Keratinocyte (primary cell): Measurements from ENCODE around the gene FAM13A. TPM values are rescaled to one million over a fixed set of nuclear protein-coding genes. Genes with fewer than 3 reads are reported as not detected.

Source experiments
- DNase-seq: peaks from one replicate; pipeline ENCODE4 v3.0.0-alpha.2; 2011; ENCODE audit warnings: low read depth, missing footprints, low spot score
- FAIRE-seq: peaks from 2 replicates; lab custom pipeline; 2011; peaks lifted over from hg19 to GRCh38; lab: Jason Lieb, UNC
- H2AFZ ChIP-seq: 2 replicates; pipeline ENCODE4 v1.6.0; 2012; ENCODE audit warnings: low read length, control low read depth, inconsistent platforms; ENCODE audit not compliant: control insufficient read depth
- H3K27ac ChIP-seq: 2 replicates; pipeline ENCODE4 v1.5.1; 2011; ENCODE audit warnings: low read length; ENCODE audit not compliant: control insufficient read depth, insufficient read depth
- H3K27me3 ChIP-seq: 3 replicates; pipeline ENCODE4 v1.6.0; 2011; ENCODE audit warnings: low read length; ENCODE audit not compliant: control insufficient read depth, insufficient read depth; ENCODE audit errors: extremely low read depth
- H3K36me3 ChIP-seq, 2 experiments: 2 replicates in 1 of 2; 3 replicates in 1 of 2; pipeline ENCODE4 v1.5.1; 2011; ENCODE audit warnings: low read length in 2 of 2, mild to moderate bottlenecking in 1 of 2; ENCODE audit not compliant: control insufficient read depth in 2 of 2, insufficient read depth in 2 of 2; ENCODE audit errors: extremely low read depth in 1 of 2
- H3K4me1 ChIP-seq: 3 replicates; pipeline ENCODE4 v1.5.1; 2011; ENCODE audit warnings: low read length; ENCODE audit not compliant: control insufficient read depth, insufficient read depth; ENCODE audit errors: extremely low read depth
- H3K4me2 ChIP-seq: 3 replicates; pipeline ENCODE4 v1.6.0; 2011; ENCODE audit warnings: low read depth, low read length; ENCODE audit not compliant: control insufficient read depth, insufficient read depth; ENCODE audit errors: extremely low read depth
- H3K4me3 ChIP-seq, 3 experiments: fragments of 200-600 bp in 1 of 3; sonication (generic) in 1 of 3; 2 replicates in 2 of 3; 3 replicates in 1 of 3; pipeline ENCODE4 v1.5.1; 2011 to 2016; ENCODE audit warnings: low read length in 3 of 3, mild to moderate bottlenecking in 3 of 3, control low read depth in 2 of 3, inconsistent platforms in 1 of 3, low read depth in 1 of 3, mixed read lengths in 1 of 3, mixed run types in 1 of 3, moderate library complexity in 1 of 3; ENCODE audit not compliant: control insufficient read depth in 2 of 3, insufficient read depth in 2 of 3; ENCODE audit errors: extremely low read depth in 1 of 3
- H3K79me2 ChIP-seq: 2 replicates; pipeline ENCODE4 v1.6.0; 2012; ENCODE audit warnings: low read length; ENCODE audit not compliant: control insufficient read depth, insufficient read depth
- H3K9ac ChIP-seq: 3 replicates; pipeline ENCODE4 v1.6.0; 2011; ENCODE audit warnings: low read length; ENCODE audit not compliant: control insufficient read depth, insufficient read depth; ENCODE audit errors: extremely low read depth
- H3K9me1 ChIP-seq: 3 replicates; pipeline ENCODE4 v1.6.0; 2011; ENCODE audit warnings: low read length; ENCODE audit not compliant: control insufficient read depth, insufficient read depth; ENCODE audit errors: extremely low read depth
- H3K9me3 ChIP-seq: 2 replicates; pipeline ENCODE4 v1.5.1; 2012; ENCODE audit warnings: low read depth, low read length; ENCODE audit not compliant: control insufficient read depth
- H4K20me1 ChIP-seq: 3 replicates; pipeline ENCODE4 v1.6.0; 2011; ENCODE audit warnings: low read length; ENCODE audit not compliant: control insufficient read depth, insufficient read depth; ENCODE audit errors: extremely low read depth
- CTCF ChIP-seq, 3 experiments: IDR thresholded peaks in 1 of 3; conservative IDR thresholded peaks in 1 of 3; optimal IDR thresholded peaks in 1 of 3; 2 replicates in 2 of 3; 3 replicates in 1 of 3; pipeline versions ENCODE3 to v1.5.1; 2011; ENCODE audit warnings: low read length in 3 of 3, mild to moderate bottlenecking in 3 of 3, moderate library complexity in 2 of 3, control low read depth in 1 of 3, inconsistent platforms in 1 of 3; ENCODE audit not compliant: insufficient read depth in 2 of 3; ENCODE audit errors: extremely low read depth in 1 of 3
- EZH2 ChIP-seq: IDR thresholded peaks from one replicate; pipeline ENCODE4 v1.6.1; 2012; ENCODE audit warnings: inconsistent platforms, mild to moderate bottlenecking, low read length, moderate library complexity
- dilution Hi-C: fragments of 300-500 bp; cut with MboI; formaldehyde crosslinking; loops from one replicate; pipeline ENCODE4 v1.7.0; 2020; ENCODE audit warnings: low sequenced_read_pairs; ENCODE audit not compliant: extremely low pct_ligation_motif_present
- polyA plus RNA-seq, 5 experiments: library from polyadenylated mRNA; depleted of rRNA in 3 of 5; stranded (reverse) in 3 of 5; stranded (forward) in 1 of 5; unstranded in 1 of 5; fragments of >200 nt; gene quantifications; 1 replicate in 1 of 5; 2 replicates in 3 of 5; 3 replicates in 1 of 5; pipeline versions ENCODE4 v1.2.1 to v1.2.3, GENCODE V29; 2011 to 2012; ENCODE audit warnings: missing spikeins in 2 of 5, low read depth in 1 of 5, low replicate concordance in 1 of 5

Gene FAM13A
- polyA plus RNA-seq, 1 donor (not counting 4 experiments of a cell fraction or from before 2014, with no cell fraction given): 6.0 TPM

- dilution Hi-C loops: no loop called here
- Histone ChIP-seq H3K9me1 (no peaks in the 10 kb centered on the region), H2AFZ (peak overlapping the region; percentile 33)
Observed at GRCh38 chr4:89071311-89071710, 14.3 kb upstream of the FAM13A start.

GRCh38 chr4:89070041-89070440 lies 13.1 kb upstream of the FAM13A start:
- no peak overlapping the region for H3K27ac ChIP-seq
- peaks cover 7% of the 10 kb centered on the region for H3K4me1 ChIP-seq
- H3K9me1 ChIP-seq: no peaks in the 10 kb centered on the region
- H2AFZ ChIP-seq: no peak overlapping the region
- TF ChIP-seq CTCF (optimal IDR thresholded peaks at IDR 0.05 in 1 of 3, IDR thresholded peaks at IDR 0.05 in 1 of 3, conservative IDR thresholded peaks at IDR 0.05 in 1 of 3; ENCODE audit: extremely low read depth in 1 of 3, insufficient read depth in 2 of 3, low read length in 3 of 3) (no peak), EZH2 (no peak)
- DNase-seq (no peak), FAIRE-seq (no peak)
- H3K79me2 ChIP-seq: no peaks in the 10 kb centered on the region
- no peaks in the 10 kb centered on the region for H3K27me3 ChIP-seq
- no peak overlapping the region for H3K4me2 ChIP-seq
- H3K36me3 ChIP-seq: no peaks in the 10 kb centered on the region
- no peak overlapping the region for H3K9ac ChIP-seq
- no peak overlapping the region for H3K4me3 ChIP-seq
- dilution Hi-C loops: no loop called here
- H4K20me1 ChIP-seq: no peaks in the 10 kb centered on the region
- no peaks in the 10 kb centered on the region for H3K9me3 ChIP-seq

More at GRCh38 chr4:89071311-89071710, 14.3 kb upstream of the FAM13A start:
- no peak overlapping the region for H3K27ac ChIP-seq
- no peaks in the 10 kb centered on the region for H3K9me3 ChIP-seq
- no peaks in the 10 kb centered on the region for H3K27me3 ChIP-seq
- H3K9ac ChIP-seq: no peak overlapping the region
- peak overlapping the region; percentile 23 for H3K4me2 ChIP-seq
- H3K4me3 ChIP-seq: no peak overlapping the region
- no peaks in the 10 kb centered on the region for H3K36me3 ChIP-seq
- H3K79me2 ChIP-seq: no peaks in the 10 kb centered on the region
- TF ChIP-seq CTCF (optimal IDR thresholded peaks at IDR 0.05 in 1 of 3, IDR thresholded peaks at IDR 0.05 in 1 of 3, conservative IDR thresholded peaks at IDR 0.05 in 1 of 3; ENCODE audit: extremely low read depth in 1 of 3, insufficient read depth in 2 of 3, low read length in 3 of 3) (no peak), EZH2 (no peak)
- FAIRE-seq (no peak), DNase-seq (no peak)
- peaks cover 7% of the 10 kb centered on the region for H3K4me1 ChIP-seq
- no peaks in the 10 kb centered on the region for H4K20me1 ChIP-seq
